HCT116 (cell line): ENCODE results near the gene COL4A1. TPM values are rescaled to one million over a fixed set of nuclear protein-coding genes. Genes with fewer than 3 reads are reported as not detected.

Experiments used
- ATAC-seq: fragments of 200-7000 bp; cut with Tn5 transposase; 2 replicates; pipeline ENCODE4 v1.9.1; 2020; ENCODE audit warnings: mild to moderate bottlenecking, moderate library complexity
- BruUV-seq: library from RNA; stranded (reverse); fragments of 400-500 nt; replicated peaks from 2 replicates; lab custom pipeline; 2021; lab: Mats Ljungman, UMichigan
- CTCF ChIA-PET: fragments of 300-600 bp; sonication (Branson Sonifier 250); formaldehyde crosslinking; loops from one replicate; lab custom pipeline; 2021; ENCODE audit warnings: antibody characterized with exemption; lab: Charles Lee
- POLR2A ChIA-PET: fragments of 300-600, 350-600 bp; sonication (Branson Sonifier 250); formaldehyde crosslinking; loops from one replicate; lab custom pipeline; 2021; ENCODE audit warnings: antibody characterized with exemption; lab: Charles Lee
- RAD21 ChIA-PET, 2 experiments: fragments of 300-600 bp; sonication (Branson Sonifier 250); formaldehyde crosslinking; loops; one replicate each; lab custom pipeline; 2023; ENCODE audit warnings: low total read pairs in 2 of 2; ENCODE audit not compliant: uncharacterized antibody in 2 of 2, unreplicated experiment in 2 of 2, low non-redundant PET in 1 of 2; lab: Charles Lee
- DNase-seq: peaks from one replicate; pipeline ENCODE4 v3.0.0-alpha.2; 2010; ENCODE audit warnings: low read depth, low spot score
- H2AFZ ChIP-seq: fragments of 200-600 bp; shearing (Covaris generic), sonication (generic); 2 replicates; pipeline ENCODE4 v1.6.1; 2017; ENCODE audit warnings: low read depth, mixed run types, mixed read lengths, antibody characterized with exemption, low read length; ENCODE audit not compliant: poor library complexity, severe bottlenecking
- H3K27ac ChIP-seq: 2 replicates; pipeline ENCODE4 v1.5.1; 2012; ENCODE audit warnings: low read depth, low read length
- H3K27me3 ChIP-seq: fragments of 200-600 bp; sonication (generic); 2 replicates; pipeline ENCODE4 v1.6.1; 2016; ENCODE audit warnings: mixed run types, low read length, mixed read lengths; ENCODE audit not compliant: insufficient read depth
- H3K36me3 ChIP-seq, 2 experiments: fragments of 200-500 bp in 1 of 2; fragments of 200-600 bp in 1 of 2; sonication (Bioruptor generic) in 1 of 2; sonication (generic) in 1 of 2; 2 replicates each; pipeline versions ENCODE4 v1.5.1 to v1.6.1; 2014 to 2016; ENCODE audit warnings: low read length in 2 of 2, inconsistent platforms in 1 of 2, mixed read lengths in 1 of 2, mixed run types in 1 of 2; ENCODE audit not compliant: insufficient read depth in 2 of 2, control insufficient read depth in 1 of 2
- H3K4me1 ChIP-seq, 2 experiments: fragments of 200-600 bp in 1 of 2; sonication (generic) in 1 of 2; 2 replicates each; pipeline versions ENCODE4 v1.5.1 to v1.6.1; 2012 to 2017; ENCODE audit warnings: low read length in 2 of 2, inconsistent platforms in 1 of 2, mild to moderate bottlenecking in 1 of 2, mixed read lengths in 1 of 2, mixed run types in 1 of 2, moderate library complexity in 1 of 2; ENCODE audit not compliant: insufficient read depth in 2 of 2, control insufficient read depth in 1 of 2
- H3K4me2 ChIP-seq: fragments of 200-600 bp; sonication (generic); 2 replicates; pipeline ENCODE4 v1.6.1; 2017; ENCODE audit warnings: mixed run types, low read length, mixed read lengths
- H3K4me3 ChIP-seq, 2 experiments: fragments of 200-600 bp in 1 of 2; sonication (generic) in 1 of 2; replicated peaks in 1 of 2; 2 replicates each; pipeline ENCODE4 v1.5.1; 2011 to 2016; ENCODE audit warnings: low read length in 2 of 2, control low read depth in 1 of 2, low read depth in 1 of 2, mild to moderate bottlenecking in 1 of 2, mixed read lengths in 1 of 2, mixed run types in 1 of 2
- H3K79me2 ChIP-seq: fragments of 200-600 bp; sonication (generic); 2 replicates; pipeline ENCODE4 v1.6.1; 2017; ENCODE audit warnings: mild to moderate bottlenecking, mixed run types, low read length, moderate library complexity, mixed read lengths; ENCODE audit not compliant: insufficient read depth
- H3K9ac ChIP-seq: fragments of 200-600 bp; sonication (generic); 2 replicates; pipeline ENCODE4 v1.6.1; 2016; ENCODE audit warnings: low read length, mixed read lengths
- H3K9me2 ChIP-seq: fragments of 200-600 bp; sonication (generic), shearing (Covaris generic); 2 replicates; pipeline ENCODE4 v1.6.1; 2017; ENCODE audit warnings: mixed run types, mild to moderate bottlenecking, moderate library complexity; ENCODE audit not compliant: insufficient read depth
- H3K9me3 ChIP-seq, 2 experiments: fragments of 200-500 bp in 1 of 2; fragments of 200-600 bp in 1 of 2; sonication (Bioruptor generic) in 1 of 2; sonication (generic) in 1 of 2; 2 replicates each; pipeline ENCODE4 v1.6.1; 2014 to 2017; ENCODE audit warnings: low read length in 2 of 2, mixed read lengths in 2 of 2, inconsistent platforms in 1 of 2, low read depth in 1 of 2, mild to moderate bottlenecking in 1 of 2, mixed run types in 1 of 2, moderate library complexity in 1 of 2; ENCODE audit not compliant: control insufficient read depth in 1 of 2, insufficient read depth in 1 of 2
- H4K20me1 ChIP-seq: fragments of 200-600 bp; sonication (generic), shearing (Covaris generic); 2 replicates; pipeline ENCODE4 v1.6.1; 2017; ENCODE audit warnings: mixed run types, mild to moderate bottlenecking, moderate library complexity; ENCODE audit not compliant: insufficient read depth
- CEBPB ChIP-seq: IDR thresholded peaks from 2 replicates; pipeline ENCODE4 v1.6.1; 2012; ENCODE audit warnings: low read depth
- EGR1 ChIP-seq: IDR thresholded peaks from 2 replicates; pipeline ENCODE4 v1.6.1; 2012; ENCODE audit warnings: low read depth
- ELF1 ChIP-seq: IDR thresholded peaks from 2 replicates; pipeline ENCODE4 v1.6.1; 2012; ENCODE audit warnings: low read depth, borderline replicate concordance
- POLR2A ChIP-seq: IDR thresholded peaks from 2 replicates; pipeline ENCODE4 v1.7.0; 2011; ENCODE audit warnings: borderline replicate concordance; ENCODE audit not compliant: insufficient read depth, insufficient read length; ENCODE audit errors: extremely low read depth
- POLR2AphosphoS5 ChIP-seq: IDR thresholded peaks from 2 replicates; pipeline ENCODE4 v1.6.1; 2011; ENCODE audit warnings: mild to moderate bottlenecking, low read depth, low read length, moderate library complexity
- SIN3A ChIP-seq: IDR thresholded peaks from 2 replicates; pipeline ENCODE4 v1.6.1; 2012; ENCODE audit warnings: low read depth
- SP1 ChIP-seq: IDR thresholded peaks from 2 replicates; pipeline ENCODE4 v1.6.1; 2012; ENCODE audit warnings: low read depth
- SRF ChIP-seq: IDR thresholded peaks from 2 replicates; pipeline ENCODE4 v1.6.1; 2012; ENCODE audit warnings: low read depth
- TCF7L2 ChIP-seq: IDR thresholded peaks from 2 replicates; pipeline ENCODE4 v1.7.0; 2011; ENCODE audit warnings: borderline replicate concordance, inconsistent platforms; ENCODE audit not compliant: insufficient read depth, insufficient read length; ENCODE audit errors: extremely low read depth
- YY1 ChIP-seq: IDR thresholded peaks from 2 replicates; pipeline ENCODE4 v1.6.1; 2011; ENCODE audit warnings: low read length, low read depth, moderate library complexity, mild to moderate bottlenecking; ENCODE audit not compliant: insufficient replicate concordance; ENCODE audit errors: extremely low read depth
- ZFX ChIP-seq: fragments of 450-650 bp; IDR thresholded peaks from 2 replicates; pipeline ENCODE4 v1.6.1; 2017
- ZNF274 ChIP-seq: fragments of 200-500 bp; sonication (Bioruptor generic); IDR thresholded peaks from 2 replicates; pipeline ENCODE4 v1.6.1; 2014; ENCODE audit warnings: mild to moderate bottlenecking, low read depth, low read length, inconsistent platforms
- intact Hi-C: fragments of 100-400 bp; cut with micrococcal nuclease; formaldehyde crosslinking; loops from 2 replicates; pipeline ENCODE4 v1.10.0; 2022
- total RNA-seq: library from RNA; stranded (reverse); gene quantifications from one replicate; pipeline ENCODE4 v1.2.1, GENCODE V29; 2021; ENCODE audit not compliant: unreplicated experiment
- TF ChIP-seq, protein P1 (sequence below): IDR thresholded peaks from 2 replicates; pipeline ENCODE4 v1.6.1; 2012; ENCODE audit warnings: low read depth

COL4A1 gene
- total RNA-seq, 1 experiment from 2014 or later = 0.57 TPM

DNA sequence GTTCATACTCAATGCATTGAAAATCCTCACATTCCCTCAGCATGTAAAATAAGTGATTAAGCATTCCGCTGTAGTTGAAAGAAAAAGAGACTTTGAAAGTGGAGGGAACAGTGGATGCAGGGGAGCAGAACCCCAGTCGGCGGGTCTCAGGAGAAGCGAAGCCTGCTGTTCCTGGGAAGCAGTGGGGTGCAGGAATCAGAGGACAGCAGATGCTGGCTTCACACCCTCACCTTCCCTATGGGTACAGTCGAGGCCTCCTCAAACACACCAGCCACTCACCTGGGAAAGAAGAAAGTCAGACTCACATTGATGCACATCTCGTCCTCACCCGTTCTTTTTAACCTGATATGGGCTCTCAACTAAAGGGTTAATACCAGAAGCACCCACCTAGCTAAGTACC, 38.3 kb upstream of the COL4A1 start:
- peaks cover 10% of the 10 kb centered on the region; the same call in 1 of the 2 replicates for H3K27me3 ChIP-seq
- H3K4me3 ChIP-seq = no peak overlapping the region
- H3K27ac ChIP-seq = no peak overlapping the region
- ATAC-seq (no peak), DNase-seq (no peak)
- intact Hi-C loops = no loop called here
- H3K9ac ChIP-seq = no peak overlapping the region
- no TSS peak for BruUV-seq
- ChIA-PET POLR2A (no interaction called here), CTCF (no interaction called here), RAD21 (no interaction called here)
- no peaks in the 10 kb centered on the region for H3K9me3 ChIP-seq
- H3K79me2 ChIP-seq = no peaks in the 10 kb centered on the region
- no peaks in the 10 kb centered on the region for H3K36me3 ChIP-seq
- no peaks in the 10 kb centered on the region; the same call in 1 of the 2 replicates for H3K9me2 ChIP-seq
- TF ChIP-seq YY1 = no peak
- TF ChIP-seq POLR2AphosphoS5 = no peak
- no peak for TF ChIP-seq CEBPB
- no peak for TF ChIP-seq ZFX
- TF ChIP-seq, protein P1, sequence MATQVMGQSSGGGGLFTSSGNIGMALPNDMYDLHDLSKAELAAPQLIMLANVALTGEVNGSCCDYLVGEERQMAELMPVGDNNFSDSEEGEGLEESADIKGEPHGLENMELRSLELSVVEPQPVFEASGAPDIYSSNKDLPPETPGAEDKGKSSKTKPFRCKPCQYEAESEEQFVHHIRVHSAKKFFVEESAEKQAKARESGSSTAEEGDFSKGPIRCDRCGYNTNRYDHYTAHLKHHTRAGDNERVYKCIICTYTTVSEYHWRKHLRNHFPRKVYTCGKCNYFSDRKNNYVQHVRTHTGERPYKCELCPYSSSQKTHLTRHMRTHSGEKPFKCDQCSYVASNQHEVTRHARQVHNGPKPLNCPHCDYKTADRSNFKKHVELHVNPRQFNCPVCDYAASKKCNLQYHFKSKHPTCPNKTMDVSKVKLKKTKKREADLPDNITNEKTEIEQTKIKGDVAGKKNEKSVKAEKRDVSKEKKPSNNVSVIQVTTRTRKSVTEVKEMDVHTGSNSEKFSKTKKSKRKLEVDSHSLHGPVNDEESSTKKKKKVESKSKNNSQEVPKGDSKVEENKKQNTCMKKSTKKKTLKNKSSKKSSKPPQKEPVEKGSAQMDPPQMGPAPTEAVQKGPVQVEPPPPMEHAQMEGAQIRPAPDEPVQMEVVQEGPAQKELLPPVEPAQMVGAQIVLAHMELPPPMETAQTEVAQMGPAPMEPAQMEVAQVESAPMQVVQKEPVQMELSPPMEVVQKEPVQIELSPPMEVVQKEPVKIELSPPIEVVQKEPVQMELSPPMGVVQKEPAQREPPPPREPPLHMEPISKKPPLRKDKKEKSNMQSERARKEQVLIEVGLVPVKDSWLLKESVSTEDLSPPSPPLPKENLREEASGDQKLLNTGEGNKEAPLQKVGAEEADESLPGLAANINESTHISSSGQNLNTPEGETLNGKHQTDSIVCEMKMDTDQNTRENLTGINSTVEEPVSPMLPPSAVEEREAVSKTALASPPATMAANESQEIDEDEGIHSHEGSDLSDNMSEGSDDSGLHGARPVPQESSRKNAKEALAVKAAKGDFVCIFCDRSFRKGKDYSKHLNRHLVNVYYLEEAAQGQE = no peak
- no peak for TF ChIP-seq ELF1
- no peak for TF ChIP-seq SRF
- no peak for TF ChIP-seq ZNF274
- no peak for TF ChIP-seq EGR1
- no peak for TF ChIP-seq TCF7L2
- TF ChIP-seq POLR2A = no peak
- TF ChIP-seq SP1 = no peak
- TF ChIP-seq SIN3A = no peak
- H4K20me1 ChIP-seq = no peaks in the 10 kb centered on the region
- no peak overlapping the region for H3K4me2 ChIP-seq
- no peak overlapping the region for H2AFZ ChIP-seq
- peaks cover 22 to 41% of the 10 kb centered on the region in 2 experiments for H3K4me1 ChIP-seq
